A673 (cell line): ENCODE data around the gene MYO7B.

ENCODE experiments used
- CTCF ChIP-seq: fragments of 300-800, 200-600 bp; sonication (generic); conservative IDR thresholded peaks from 2 replicates; pipeline ENCODE4 v1.5.1; 2017; ENCODE audit warnings: low read depth, mild to moderate bottlenecking, antibody characterized with exemption, low read length, moderate library complexity, mixed read lengths
- EZH2 ChIP-seq: fragments of 200-600 bp; sonication (generic); IDR thresholded peaks from 2 replicates; pipeline ENCODE4 v1.6.1; 2017; ENCODE audit warnings: borderline replicate concordance, low read depth, mild to moderate bottlenecking, mixed read lengths, antibody characterized with exemption, low read length; ENCODE audit not compliant: poor library complexity, severe bottlenecking

GRCh38 chr2:127541809-127542208, 6.3 kb downstream of the MYO7B start:
- no peak for TF ChIP-seq CTCF
- TF ChIP-seq EZH2, result no peak
